AG10803 (cell line): ENCODE measurements around the gene BCR.

Source experiments
- DNase-seq: peaks from one replicate; pipeline ENCODE4 v3.0.0; 2010; ENCODE audit warnings: low read depth
- H3K4me3 ChIP-seq: 2 replicates; pipeline ENCODE4 v1.5.1; 2011; ENCODE audit warnings: mild to moderate bottlenecking, low read length, control low read depth
- TF ChIP-seq, protein P1 (sequence below): conservative IDR thresholded peaks from 2 replicates; pipeline ENCODE4 v1.5.1; 2011; ENCODE audit warnings: mild to moderate bottlenecking, low read length, control low read depth, inconsistent platforms

BCR gene

DNA sequence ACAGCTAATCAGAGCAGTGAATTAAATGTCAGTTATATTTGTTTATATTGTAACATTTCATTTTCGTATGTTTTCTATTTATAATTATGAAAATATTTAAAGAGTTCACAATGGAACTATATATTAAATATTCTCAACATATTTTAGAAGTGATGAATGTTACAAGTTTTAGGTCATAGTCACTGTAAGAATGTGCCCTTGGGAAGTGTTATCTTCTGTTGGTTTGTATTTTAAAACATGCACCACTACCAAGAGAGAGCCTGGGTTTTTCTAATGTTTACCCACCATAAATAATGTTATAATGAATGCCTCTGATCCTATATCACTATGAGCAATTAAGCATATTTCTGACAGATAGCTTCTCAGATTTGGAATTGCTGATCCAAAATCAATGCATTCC, 171.0 kb downstream of the BCR start:
- DNase-seq: no peak
- H3K4me3 ChIP-seq: no peak overlapping the region
- TF ChIP-seq, protein P1, sequence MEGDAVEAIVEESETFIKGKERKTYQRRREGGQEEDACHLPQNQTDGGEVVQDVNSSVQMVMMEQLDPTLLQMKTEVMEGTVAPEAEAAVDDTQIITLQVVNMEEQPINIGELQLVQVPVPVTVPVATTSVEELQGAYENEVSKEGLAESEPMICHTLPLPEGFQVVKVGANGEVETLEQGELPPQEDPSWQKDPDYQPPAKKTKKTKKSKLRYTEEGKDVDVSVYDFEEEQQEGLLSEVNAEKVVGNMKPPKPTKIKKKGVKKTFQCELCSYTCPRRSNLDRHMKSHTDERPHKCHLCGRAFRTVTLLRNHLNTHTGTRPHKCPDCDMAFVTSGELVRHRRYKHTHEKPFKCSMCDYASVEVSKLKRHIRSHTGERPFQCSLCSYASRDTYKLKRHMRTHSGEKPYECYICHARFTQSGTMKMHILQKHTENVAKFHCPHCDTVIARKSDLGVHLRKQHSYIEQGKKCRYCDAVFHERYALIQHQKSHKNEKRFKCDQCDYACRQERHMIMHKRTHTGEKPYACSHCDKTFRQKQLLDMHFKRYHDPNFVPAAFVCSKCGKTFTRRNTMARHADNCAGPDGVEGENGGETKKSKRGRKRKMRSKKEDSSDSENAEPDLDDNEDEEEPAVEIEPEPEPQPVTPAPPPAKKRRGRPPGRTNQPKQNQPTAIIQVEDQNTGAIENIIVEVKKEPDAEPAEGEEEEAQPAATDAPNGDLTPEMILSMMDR: no peak

DNA sequence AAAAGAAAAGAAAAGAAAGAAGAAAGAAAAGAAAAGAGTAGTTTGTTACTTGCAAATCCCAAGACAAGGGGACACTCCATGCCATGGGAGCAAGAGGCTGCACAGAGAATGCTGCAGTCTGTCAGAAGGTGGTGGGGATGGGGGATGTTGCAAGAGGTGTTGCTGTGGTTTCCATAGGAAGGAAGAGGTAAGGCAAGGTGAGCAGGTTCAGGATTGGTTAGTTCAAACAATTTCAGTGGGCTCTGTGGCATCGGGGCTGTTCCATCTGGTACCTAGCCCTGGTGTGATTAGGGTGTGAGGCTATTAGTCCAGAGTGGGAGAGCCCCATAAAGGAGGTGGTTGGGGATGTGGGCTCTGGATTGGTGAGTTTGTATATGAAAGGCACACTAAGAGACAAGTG, 172.7 kb downstream of the BCR start:
- DNase-seq: no peak
- H3K4me3 ChIP-seq: no peak overlapping the region
- TF ChIP-seq, protein P1: no peak

DNA sequence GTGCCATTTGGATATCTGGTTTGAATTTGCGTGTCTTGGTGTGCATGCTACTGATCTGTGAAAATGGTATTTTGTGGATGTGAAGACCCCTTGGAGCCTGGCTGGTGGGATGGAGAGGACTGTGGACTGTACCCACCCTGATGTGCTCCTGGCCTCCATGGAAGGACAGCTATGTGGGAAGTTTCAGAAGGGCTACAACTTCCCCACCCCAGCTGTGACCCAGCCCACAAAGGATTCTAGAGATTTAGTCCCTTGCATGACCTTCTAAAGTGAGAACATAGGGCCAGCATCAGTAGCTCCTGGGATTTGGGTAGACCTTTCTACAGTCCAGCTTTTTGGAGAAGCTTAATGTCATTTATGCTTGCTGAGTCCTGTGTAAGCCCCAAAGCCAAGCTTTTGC, 173.4 kb downstream of the BCR start:
- no peak for DNase-seq
- no peak overlapping the region for H3K4me3 ChIP-seq
- TF ChIP-seq, protein P1: no peak

DNA sequence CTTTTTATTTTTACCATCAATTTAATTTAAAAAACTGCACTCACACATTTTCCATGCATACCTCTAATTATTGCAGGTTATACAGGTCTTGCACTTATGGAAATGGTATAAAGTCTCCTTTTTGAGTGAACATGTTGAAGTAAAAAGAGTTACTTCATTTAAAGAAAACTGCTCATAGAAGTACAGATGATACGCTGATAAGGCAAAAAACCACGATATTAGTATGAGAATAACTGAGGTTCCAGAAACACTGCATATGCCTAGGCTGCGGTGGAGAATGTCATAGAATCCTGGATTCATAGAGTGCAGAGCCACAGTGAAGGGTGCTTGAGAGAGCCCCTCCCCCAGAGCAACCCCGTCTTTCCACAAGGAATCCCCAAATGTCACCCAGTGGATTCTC, 175.8 kb downstream of the BCR start:
- DNase-seq: no peak
- TF ChIP-seq, protein P1: no peak
- no peak overlapping the region for H3K4me3 ChIP-seq

DNA sequence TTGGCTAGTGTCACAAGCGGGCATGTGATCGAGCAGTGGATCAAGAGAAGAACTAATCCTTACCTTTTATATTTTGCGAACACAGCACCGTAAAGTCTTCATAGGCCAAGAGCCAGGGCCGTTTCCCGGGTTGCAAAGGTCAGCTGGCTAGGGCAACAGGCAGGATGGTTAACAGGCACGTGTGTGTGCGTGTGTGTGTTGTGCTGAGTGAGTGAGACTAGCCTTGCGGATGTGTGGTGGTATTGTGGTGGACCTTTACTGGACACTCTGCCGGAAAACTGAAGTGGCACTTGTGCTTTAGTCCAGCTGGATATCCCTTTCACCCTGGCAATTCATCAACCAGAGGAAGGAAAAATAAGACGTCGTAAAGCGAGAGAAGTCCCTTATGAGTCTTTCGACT, 176.7 kb downstream of the BCR start:
- no peak for DNase-seq
- TF ChIP-seq, protein P1: no peak
- no peak overlapping the region for H3K4me3 ChIP-seq

DNA sequence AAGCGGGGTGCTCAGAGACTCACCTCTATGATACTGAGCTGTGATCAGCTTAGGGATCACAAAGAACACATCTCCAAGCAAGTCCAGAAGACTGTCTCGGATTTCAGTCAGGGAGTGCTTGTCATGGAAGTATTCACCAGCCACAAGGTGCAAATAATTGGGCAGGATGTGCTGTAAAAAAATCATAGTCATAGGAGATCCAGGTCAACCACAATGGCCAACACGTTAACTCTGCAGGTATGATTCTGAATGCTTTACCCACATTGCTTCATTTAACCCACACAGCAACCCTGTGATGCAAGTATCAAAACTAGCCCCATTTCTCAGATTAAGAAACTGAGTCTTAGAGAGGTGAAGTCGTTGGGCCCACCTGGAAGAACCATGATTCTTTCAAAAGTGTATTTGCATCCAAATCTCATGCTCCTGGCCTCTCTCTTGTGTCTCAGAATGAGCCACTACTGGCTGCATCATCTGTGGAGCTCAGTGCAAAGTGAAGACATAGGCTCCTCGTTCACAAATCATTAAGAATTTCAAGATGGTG, 179.3 kb downstream of the BCR start:
- TF ChIP-seq, protein P1: no peak
- no peak for DNase-seq
- no peak overlapping the region for H3K4me3 ChIP-seq

DNA sequence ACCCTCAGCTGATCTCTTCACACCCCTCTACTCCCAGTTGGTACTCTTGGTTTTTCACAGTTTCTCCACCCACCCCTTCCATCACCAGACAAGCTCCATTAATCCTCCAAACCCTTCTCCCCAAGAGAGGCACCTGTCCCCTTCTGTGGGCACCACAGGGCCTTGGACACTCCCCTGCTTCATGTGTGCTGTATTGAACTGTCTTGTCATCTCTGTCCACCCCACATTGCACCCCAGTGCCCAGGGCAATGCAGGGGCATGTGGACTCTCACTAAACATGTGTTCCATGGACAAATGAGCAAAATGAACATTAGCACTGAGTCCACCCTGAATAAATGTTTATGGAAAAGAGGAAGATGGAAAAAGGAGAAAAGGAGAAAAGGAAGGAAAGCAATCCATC, 181.4 kb downstream of the BCR start:
- TF ChIP-seq, protein P1: no peak
- DNase-seq: no peak
- no peak overlapping the region for H3K4me3 ChIP-seq
